T47D (cell line): ENCODE results near the gene MRPL58.
"Not testable (repeated sequence)": the region's sequence is repeated elsewhere in the genome, so short reads cannot be mapped to it uniquely, and the experiment has no call there.

Source experiments
- DNase-seq, 2 experiments: peaks; one replicate each; pipeline versions ENCODE4 v3.0.0 to v3.0.0-alpha.2; 2011 to 2012; ENCODE audit warnings: low read depth in 1 of 2, low spot score in 1 of 2
- JUND ChIP-seq: IDR thresholded peaks from 2 replicates; pipeline ENCODE4 v1.6.1; 2012; ENCODE audit warnings: low read depth
- in situ Hi-C: cut with HindIII; loops from 2 replicates; pipeline ENCODE4 v1.10.0; 2016; ENCODE audit warnings: low sequenced_read_pairs, low pct_unique_long_range_greater_than_20kb

MRPL58 gene

GRCh38 chr17:74977802-74978201, 34.7 kb upstream of the MRPL58 start:
- no peak for TF ChIP-seq JUND
- in situ Hi-C loops = no loop called here
- DNase-seq = no peak

- no peak for TF ChIP-seq JUND
- in situ Hi-C loops = no loop called here
- no peak for DNase-seq
Observed at GRCh38 chr17:74978240-74978639, 34.2 kb upstream of the MRPL58 start.

- in situ Hi-C loops = no loop called here
- no peak for TF ChIP-seq JUND
- DNase-seq = no peak
Observed at GRCh38 chr17:74979408-74980146, 32.9 kb upstream of the MRPL58 start.

- DNase-seq = no peak
- no peak for TF ChIP-seq JUND
- in situ Hi-C loops = no loop called here
Observed at GRCh38 chr17:74981318-74981978, 31.0 kb upstream of the MRPL58 start.

DNA sequence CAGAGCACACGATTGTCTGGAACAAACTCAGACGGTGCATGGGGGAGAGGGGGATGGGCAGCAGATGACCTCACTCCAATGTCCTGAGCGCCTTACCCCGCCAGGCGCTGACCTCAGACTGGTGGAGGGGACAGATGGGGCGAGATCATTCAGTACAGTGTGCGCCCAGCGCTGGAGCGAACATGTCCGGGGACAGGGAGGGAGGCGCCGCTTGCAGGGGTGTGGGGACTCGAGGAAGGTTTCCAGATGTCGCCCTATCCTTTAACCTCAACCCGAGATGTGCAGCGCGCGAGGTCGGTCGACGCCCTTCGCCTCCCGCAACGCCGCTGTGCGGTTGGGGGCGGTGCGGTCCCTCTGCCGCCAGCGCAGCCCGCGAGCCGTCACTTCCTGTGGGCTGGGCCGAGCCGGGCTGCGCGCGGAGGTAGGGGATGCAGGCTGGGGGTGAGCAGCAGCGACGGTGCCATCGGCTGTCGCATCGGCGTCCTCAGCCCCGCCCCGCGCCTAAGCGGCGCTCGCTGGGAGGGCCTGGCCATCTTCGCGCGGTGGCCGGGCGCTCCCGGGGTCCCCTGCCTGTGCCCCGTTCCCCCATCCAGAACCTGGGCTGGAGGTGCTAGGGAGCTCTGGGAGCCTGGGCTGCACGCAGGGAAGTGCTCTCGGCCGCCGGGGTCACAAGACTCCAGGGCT, 30.3 kb upstream of the MRPL58 start:
- in situ Hi-C loops = no loop called here
- DNase-seq = peak; percentile 87 to 89
- TF ChIP-seq JUND = no peak

- in situ Hi-C loops, DNase-seq: not testable (repeated sequence)
Observed at GRCh38 chr17:74982663-74983313, 29.7 kb upstream of the MRPL58 start.

- no peak for TF ChIP-seq JUND
- in situ Hi-C loops = no loop called here
Observed at GRCh38 chr17:74986206-74986576, 26.3 kb upstream of the MRPL58 start.

DNA sequence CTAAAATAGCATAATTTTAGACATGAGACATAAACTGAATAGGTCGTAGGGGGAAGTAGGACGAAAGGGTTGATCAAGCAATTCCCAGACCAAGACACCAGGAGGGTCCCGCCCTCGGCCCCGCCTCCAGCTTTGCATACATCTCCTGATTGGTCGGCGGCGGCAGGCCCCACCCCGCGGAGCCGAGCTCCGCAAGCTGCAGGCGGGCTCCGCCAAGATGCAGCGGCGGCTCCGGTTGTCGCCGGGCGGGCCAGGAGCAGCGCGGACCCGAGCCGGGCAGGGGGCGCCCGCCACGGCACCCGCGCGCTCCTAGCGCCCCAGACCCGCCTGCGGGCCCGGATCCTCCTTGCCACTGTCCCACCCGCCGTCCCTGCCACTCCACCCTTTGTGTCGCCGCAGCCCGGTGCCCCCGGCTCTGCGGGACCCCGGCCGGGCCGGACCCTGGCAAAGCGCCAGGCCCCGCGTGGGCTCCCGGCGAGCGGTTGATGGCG, 25.0 kb upstream of the MRPL58 start, which contains the start of gene CDR2L:
Gene CDR2L (plus strand): TSS at position 215 of the 491 bp plus-strand sequence. CDS start 412 bp downstream, outside the sequence.
- DNase-seq = peak; percentile 92 to 96
- TF ChIP-seq JUND = no peak
- in situ Hi-C loops = no loop called here

More at GRCh38 chr17:74986206-74986576, 26.3 kb upstream of the MRPL58 start:
- DNase-seq = no peak

DNA sequence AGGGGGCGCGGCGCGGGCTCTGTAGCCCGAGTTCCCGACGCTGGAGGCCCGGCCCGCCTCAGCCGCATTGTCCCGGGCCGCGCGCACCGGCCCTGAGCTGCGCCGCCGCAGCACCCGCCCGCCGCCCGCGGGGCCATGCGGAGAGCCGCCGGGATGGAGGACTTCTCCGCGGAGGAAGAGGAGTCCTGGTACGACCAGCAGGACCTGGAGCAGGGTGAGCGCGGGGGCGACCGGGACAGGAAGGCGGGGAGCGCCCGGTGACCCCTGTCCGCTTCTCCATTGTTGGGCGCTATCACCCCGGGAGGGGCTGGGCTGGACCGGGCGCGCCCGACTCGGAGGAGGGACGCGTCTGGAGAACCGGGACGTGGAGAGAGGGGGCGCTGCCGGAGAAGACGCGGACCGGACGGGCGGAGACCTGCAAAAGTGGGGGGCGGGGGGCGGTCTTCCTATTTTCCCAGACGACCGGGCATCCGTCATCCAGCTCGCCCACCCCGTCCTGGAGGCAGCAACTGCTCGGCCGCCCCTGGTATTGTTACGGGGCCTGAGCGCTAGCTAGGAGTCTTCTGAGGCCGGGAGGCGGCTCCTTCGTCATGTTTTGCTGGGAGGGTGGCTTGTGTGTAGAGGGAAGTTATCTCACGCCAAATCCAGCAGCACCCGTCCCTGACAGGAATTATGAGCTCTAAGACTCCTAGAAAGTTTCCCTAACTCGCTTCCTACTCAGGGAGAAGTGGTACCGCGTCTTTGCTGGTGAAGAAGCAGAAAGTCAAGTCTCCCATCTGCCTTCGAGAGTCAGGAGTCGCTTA, 24.4 kb upstream of the MRPL58 start:
- DNase-seq = peak in 1 of 2 experiments; percentile 76
- in situ Hi-C loops = no loop called here
- no peak for TF ChIP-seq JUND

GRCh38 chr17:74990581-74991105, 21.8 kb upstream of the MRPL58 start:
- no peak for DNase-seq
- no peak for TF ChIP-seq JUND
- in situ Hi-C loops = no loop called here

GRCh38 chr17:74992223-74992622, 20.2 kb upstream of the MRPL58 start:
- no peak for TF ChIP-seq JUND
- in situ Hi-C loops = no loop called here
- peak in 1 of 2 experiments; percentile 37 for DNase-seq
